ENCODE data around the gene AHSP. TPM values are rescaled to one million over a fixed set of nuclear protein-coding genes. Genes with fewer than 3 reads are reported as not detected.
"Not testable (repeated sequence)": the region's sequence is repeated elsewhere in the genome, so short reads cannot be mapped to it uniquely, and the experiment has no call there.

Gene AHSP
- total RNA-seq, 1 experiment from 2014 or later = not detected

GRCh38 chr16:31501226-31501965 lies 26.3 kb upstream of the AHSP start:
- no peak for DNase-seq (ENCODE audit: low read depth)

- no peak for DNase-seq (ENCODE audit: low read depth)
Observed at GRCh38 chr16:31501966-31502348, 25.7 kb upstream of the AHSP start.

- peak; percentile 34 for DNase-seq (ENCODE audit: low read depth)
Observed at GRCh38 chr16:31502981-31503380, 24.7 kb upstream of the AHSP start.

- not testable (repeated sequence) for DNase-seq (ENCODE audit: low read depth)
Observed at GRCh38 chr16:31503555-31503954, 24.1 kb upstream of the AHSP start.

- no peak for DNase-seq (ENCODE audit: low read depth)
Observed at GRCh38 chr16:31504159-31504558, 23.5 kb upstream of the AHSP start.

GRCh38 chr16:31505483-31505882 lies 22.2 kb upstream of the AHSP start:
- no peak for DNase-seq (ENCODE audit: low read depth)

- no peak for DNase-seq (ENCODE audit: low read depth)
Observed at GRCh38 chr16:31507617-31507928, 20.1 kb upstream of the AHSP start.

- peak; percentile 80 for DNase-seq (ENCODE audit: low read depth)
Observed at GRCh38 chr16:31507929-31508705, 19.6 kb upstream of the AHSP start, which contains the start of gene RUSF1. Gene RUSF1, minus strand, starts transcription at chr16:31508391. Its CDS starts 18 bp downstream, at chr16:31508373.

GRCh38 chr16:31508706-31509195 lies 18.9 kb upstream of the AHSP start:
- peak; percentile 50 for DNase-seq (ENCODE audit: low read depth)

- DNase-seq (ENCODE audit: low read depth) = peak; percentile 85
Observed at GRCh38 chr16:31513126-31513525, 14.6 kb upstream of the AHSP start.

GRCh38 chr16:31513884-31514283 lies 13.8 kb upstream of the AHSP start:
- no peak for DNase-seq (ENCODE audit: low read depth)

- DNase-seq (ENCODE audit: low read depth) = no peak
Observed at GRCh38 chr16:31517800-31518402, 9.8 kb upstream of the AHSP start.

GRCh38 chr16:31519759-31520431 lies 7.8 kb upstream of the AHSP start:
- no peak for DNase-seq (ENCODE audit: low read depth)

GRCh38 chr16:31521368-31521767 lies 6.3 kb upstream of the AHSP start:
- DNase-seq (ENCODE audit: low read depth) = no peak

- no peak for DNase-seq (ENCODE audit: low read depth)
Observed at GRCh38 chr16:31522071-31522470, 5.6 kb upstream of the AHSP start.

GRCh38 chr16:31523768-31524167 lies 3.9 kb upstream of the AHSP start:
- not testable (repeated sequence) for DNase-seq (ENCODE audit: low read depth)

- DNase-seq (ENCODE audit: low read depth) = no peak
Observed at GRCh38 chr16:31525113-31525512, 2.6 kb upstream of the AHSP start.

GRCh38 chr16:31528523-31529107 lies 915 bp downstream of the AHSP start:
- no peak for DNase-seq (ENCODE audit: low read depth)

GRCh38 chr16:31529108-31529936 lies 1.6 kb downstream of the AHSP start:
- no peak for DNase-seq (ENCODE audit: low read depth)

GRCh38 chr16:31529937-31530312 lies 2.2 kb downstream of the AHSP start:
- DNase-seq (ENCODE audit: low read depth) = no peak

- no peak for DNase-seq (ENCODE audit: low read depth)
Observed at GRCh38 chr16:31530405-31530804, 2.7 kb downstream of the AHSP start.

All from LHCN-M2 (cell line).